SKM-1 treated with dmso at 0.1 percent for 144 hours (cell line): ENCODE data around the gene SCYGR2.
"Not testable (repeated sequence)": the region's sequence is repeated elsewhere in the genome, so short reads cannot be mapped to it uniquely, and the experiment has no call there.

Source experiments
- DNase-seq: peaks from one replicate; lab custom pipeline; 2025; ENCODE audit not compliant: unreplicated experiment; lab: John Stamatoyannopoulos, UW

Gene SCYGR2, protein sequence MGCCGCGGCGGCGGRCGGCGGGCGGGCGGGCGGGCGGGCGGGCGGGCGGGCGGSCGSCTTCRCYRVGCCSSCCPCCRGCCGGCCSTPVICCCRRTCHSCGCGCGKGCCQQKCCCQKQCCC

DNA sequence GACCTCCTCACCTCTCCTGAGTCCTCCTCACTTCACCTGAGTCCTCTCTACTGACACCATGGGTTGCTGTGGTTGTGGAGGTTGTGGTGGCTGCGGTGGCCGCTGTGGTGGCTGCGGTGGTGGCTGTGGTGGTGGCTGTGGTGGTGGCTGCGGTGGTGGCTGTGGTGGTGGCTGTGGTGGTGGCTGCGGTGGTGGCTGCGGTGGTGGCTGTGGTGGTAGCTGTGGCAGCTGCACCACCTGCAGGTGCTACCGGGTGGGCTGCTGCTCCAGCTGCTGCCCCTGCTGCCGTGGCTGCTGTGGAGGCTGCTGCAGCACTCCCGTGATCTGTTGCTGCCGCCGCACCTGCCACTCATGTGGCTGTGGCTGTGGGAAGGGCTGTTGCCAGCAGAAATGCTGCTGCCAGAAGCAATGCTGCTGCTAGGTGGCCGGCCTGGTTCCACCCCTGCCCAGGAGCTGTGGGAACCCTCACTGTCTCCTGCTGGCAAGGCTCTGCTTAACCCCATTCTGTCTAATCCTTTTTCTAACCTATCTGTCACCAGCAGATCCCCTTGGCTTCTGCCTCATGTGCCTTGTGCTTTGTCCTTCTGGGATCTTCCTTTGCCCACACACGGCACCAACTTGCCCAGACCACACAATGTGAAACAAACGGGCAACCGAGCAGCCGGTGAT, at the start of gene SCYGR2:
SCYGR2 (plus strand) TSS at position 59 of the 669 bp plus-strand sequence; CDS start at position 59, 0 bp downstream.
- not testable (repeated sequence) for DNase-seq

DNA sequence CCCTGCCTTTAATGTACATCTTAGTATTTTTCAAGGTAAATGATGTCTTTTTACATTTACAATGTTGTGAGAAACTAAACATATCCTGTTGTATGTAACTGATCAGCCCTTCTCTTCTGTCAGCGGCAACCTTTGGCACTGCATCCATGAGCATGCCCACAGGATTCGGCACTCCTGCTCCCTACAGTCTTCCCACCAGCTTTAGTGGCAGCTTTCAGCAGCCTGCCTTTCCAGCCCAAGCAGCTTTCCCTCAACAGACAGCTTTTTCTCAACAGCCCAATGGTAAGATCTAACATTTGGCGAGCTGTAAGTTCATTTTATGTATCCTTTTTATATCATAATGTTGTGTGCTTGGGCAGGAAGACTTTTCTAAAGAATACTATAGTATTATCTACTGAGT, 46.9 kb upstream of the SCYGR2 start:
- no peak for DNase-seq

DNA sequence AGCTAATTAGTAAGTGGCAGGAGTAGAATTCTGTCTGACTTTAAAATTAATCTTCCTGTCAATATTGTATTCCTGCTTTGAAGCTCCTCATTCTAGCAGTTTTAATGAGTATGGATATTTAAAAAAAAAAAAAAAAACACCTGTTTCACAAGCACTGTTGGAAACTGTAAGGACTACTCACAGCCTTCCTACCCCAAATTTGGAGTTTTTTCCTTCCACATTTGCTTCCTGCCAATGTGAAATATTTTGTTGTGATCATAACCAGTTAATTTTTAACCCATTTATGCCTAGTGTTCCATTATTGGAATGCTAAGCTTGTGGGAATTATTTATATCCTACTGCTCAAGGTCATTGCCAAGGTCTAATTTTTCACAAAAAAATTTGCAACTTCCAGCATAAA, 36.1 kb upstream of the SCYGR2 start:
- DNase-seq: no peak

DNA sequence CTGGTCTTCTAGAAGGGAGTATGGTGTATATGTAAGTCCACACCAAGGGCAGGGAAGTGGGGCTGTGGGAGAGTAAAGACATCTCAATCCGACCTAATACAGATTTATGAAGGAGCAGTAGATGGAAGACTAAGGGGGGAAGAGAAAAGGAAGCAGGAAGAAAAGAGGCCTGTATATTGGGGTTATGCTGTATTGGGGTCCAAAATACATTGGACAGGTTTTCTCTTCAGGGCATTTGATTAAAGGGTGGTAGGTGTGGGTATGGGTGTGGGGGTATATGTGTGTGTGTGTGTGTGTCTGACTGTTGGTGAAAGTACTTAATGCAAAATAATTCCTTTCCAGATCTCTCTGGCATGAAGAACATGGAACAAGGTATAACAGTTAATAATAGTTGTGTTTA, 33.6 kb upstream of the SCYGR2 start:
- no peak for DNase-seq

DNA sequence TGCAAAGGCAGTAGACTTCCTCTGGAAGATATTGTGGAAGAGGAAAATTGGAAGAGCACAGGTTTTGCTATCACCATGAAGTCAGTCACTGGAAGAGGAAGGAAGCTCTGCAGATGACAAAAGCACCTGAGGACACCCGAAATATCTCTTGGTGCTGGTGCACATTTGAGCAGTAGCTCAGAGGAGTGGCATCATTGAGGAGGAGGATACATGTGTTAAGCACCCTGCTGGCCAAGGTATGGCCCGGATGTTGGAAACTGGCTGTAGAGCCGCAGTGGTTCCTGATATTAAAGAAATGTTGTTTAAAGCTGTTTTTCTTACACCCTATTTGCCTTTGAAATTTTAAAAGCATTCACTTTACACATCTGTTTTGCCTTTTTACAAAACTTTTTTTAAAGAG, 32.7 kb upstream of the SCYGR2 start:
- no peak for DNase-seq

DNA sequence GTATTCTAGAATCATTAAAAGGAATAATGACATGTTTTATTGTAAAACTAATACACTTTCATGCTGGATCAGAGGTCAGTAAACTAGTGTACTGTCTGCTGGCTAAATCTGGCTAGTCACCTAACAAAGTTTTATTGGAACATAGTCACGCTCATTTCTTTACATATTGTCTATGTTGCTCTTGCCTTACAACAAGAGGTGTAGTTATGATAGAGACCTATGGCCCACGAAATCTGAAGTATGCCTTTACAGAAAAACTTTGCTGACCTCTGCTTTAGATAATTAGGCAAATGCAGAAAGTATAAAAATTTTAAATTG, 29.9 kb upstream of the SCYGR2 start:
- DNase-seq: no peak

DNA sequence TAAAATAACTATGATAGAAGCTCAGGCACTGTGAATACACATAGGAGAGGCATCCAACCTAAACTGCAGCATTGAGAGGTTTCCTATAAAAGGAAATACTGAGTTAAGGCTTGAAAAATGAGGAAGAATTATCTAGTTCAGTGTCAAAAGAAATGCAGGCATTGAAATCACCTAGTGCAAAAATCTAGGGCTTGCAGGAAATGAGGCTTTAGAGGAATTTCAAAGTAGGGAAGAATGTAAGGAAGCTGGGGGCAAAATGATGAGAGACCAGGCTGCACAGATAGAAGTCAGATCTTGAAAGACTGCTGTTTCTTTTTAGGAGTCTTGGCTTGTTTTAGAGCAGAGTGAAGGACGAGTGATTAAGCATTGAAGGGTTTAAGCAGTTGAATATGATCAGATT, 28.1 kb upstream of the SCYGR2 start:
- no peak for DNase-seq

DNA sequence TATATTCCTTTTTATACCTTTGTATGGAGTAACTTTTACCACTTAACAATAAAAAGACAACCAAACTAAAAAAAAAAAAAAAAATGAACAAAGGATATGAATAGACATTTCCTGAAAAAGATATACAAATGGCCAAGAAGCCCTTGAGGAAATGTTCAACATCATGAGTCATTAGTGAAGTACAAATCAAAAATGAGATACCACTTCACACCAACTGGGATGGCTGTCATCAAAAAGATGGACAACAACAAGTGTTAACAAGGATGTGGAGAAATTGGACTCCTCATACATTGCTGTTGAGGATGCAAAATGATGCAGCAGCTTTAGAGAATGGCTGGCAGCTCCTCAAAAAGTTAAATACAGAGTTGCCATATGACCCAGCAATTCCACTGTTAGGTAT, 22.6 kb upstream of the SCYGR2 start:
- no peak for DNase-seq

DNA sequence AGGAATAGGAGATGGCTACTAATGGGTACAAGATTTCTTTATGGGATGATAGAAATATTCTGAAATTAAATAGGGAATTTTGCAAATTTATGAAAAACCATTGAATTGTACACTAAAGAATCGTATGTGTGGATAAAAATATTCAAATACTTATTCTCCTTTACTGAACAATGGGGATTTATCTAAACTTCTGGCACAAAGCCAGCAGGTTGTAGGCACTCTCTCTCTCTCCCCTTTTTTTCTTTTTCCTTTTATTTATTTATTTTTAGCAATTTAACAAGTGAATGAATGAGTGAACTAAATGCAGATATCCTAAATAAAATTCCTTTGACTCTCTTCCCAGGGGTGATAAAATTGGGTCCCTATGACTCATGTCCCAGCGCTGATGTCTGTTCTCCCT, 21.9 kb upstream of the SCYGR2 start:
- no peak for DNase-seq

DNA sequence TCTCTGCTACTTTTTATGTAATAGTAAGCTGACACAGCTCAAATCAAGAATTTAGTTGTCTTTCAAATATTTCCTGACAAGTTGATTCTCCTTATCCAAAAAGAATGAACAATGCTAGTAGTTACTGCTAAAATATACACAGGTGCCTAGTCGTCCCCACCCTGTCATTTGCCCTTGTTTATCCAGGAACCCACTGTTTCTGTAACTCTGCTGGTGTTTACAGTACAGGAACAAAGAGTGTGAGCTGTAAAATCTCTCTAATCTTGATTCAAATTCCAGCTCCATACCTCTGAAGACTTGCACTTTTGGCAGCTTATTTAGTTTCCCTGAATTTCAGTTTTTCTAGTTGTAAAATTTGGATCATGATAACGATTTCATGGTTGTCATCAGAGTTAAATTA, 21.1 kb upstream of the SCYGR2 start:
- no peak for DNase-seq

DNA sequence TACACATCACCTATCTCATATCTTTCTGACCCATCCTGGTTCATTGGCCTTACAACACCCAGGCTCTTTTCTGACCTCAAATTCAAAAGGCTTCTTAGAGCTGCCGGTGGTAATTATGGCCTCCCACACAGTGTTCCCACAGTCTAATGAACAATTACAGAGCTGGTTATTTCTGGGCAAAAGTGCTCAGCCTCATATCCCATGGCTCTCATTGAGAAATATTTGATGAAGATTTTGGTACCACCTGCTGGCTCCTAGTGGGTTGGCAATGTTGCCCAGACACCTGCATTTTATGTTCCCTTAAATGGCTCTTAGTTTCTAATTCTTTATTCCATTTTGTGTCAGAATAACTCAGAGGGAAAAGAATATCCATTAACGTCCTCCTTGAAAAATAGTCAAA, 20.1 kb upstream of the SCYGR2 start:
- DNase-seq: no peak

DNA sequence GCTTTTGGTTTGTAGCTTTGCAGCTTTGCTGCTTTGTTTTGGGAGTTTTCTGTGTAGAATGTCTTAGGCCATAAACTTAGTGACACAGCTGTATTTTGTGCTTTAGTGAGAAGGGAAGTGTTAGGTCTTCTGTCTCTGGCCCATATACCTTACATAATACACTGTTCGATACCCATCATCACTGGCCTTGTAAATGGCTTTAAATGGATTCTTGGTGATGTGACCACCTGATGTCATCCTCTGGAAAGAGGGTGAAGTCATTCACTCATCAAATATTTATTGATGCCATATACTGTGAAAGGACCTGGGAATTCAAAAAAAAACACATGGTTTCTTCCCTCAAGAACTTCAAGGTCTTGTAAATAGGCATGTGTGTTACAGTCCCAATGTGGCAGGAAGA, 18.9 kb upstream of the SCYGR2 start:
- DNase-seq: no peak

DNA sequence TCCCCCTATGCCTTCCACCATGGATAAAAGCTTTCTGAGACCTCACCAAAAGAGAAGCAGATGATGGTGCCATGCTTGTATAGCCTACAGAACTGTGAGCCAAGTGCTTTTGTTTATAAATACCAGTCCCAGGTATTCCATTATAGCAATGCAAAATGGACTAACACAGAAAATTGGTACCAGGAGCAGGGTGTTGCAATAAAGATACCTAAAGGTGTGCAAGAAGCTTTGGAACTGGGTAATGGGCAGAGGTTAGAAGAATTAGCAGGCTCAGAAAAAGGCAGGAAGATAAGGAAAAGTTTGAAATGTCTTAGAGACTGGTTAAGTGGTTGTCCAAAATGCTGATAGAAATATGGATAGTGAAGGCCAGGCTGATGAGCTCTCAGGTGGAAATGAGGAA, 16.3 kb upstream of the SCYGR2 start:
- no peak for DNase-seq

DNA sequence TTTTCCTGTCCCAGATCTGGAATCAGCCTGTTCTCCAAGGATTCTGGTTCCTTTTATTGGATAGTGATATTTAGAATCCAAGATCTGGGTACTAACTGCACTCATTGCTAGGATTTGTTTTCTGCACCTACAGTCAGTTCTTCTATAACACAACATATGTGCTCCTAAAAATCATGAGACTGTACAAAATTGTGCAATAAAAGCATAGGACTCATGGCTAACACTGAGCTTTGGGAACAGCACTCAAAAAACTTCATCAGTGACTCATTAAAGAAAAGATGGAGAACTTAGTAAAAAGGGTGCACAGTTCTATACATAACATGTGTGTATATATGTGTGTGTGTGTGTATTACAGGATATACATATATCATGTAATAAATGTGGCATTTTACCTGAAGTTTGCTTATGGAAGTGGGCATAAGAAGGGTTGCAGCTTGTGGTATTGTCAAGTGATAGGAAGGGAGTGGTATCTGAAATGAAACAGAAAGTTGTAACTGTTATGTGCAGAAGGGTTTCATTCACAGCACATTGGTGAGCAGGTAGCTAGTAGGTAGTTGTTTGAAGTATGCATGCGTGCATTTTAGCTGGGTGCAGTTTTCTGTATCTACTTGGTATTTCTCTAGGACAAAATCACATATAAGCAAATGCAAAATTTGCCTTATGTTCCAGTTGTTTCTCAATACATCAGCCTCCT, 5.9 kb upstream of the SCYGR2 start:
- DNase-seq: no peak

DNA sequence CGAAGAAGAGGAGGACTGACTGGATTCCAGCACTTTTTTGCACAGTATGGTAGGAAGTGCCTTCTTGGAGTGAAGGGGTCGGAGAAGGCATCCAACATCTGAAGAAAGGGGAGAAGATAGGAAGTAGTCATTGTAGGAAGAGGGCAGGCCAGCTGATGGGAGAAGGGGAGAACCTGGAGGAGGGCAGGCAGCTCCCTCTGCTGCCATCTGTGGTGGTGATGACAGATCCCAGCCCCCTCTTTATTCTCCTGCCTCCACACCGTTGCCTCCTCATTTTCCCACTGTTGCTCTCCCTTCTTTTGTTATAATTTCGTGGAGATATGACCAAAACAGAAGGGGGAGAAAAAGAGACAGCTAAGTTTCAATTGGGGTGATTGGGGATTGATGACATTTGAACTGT, 2.9 kb upstream of the SCYGR2 start:
- DNase-seq: no peak

DNA sequence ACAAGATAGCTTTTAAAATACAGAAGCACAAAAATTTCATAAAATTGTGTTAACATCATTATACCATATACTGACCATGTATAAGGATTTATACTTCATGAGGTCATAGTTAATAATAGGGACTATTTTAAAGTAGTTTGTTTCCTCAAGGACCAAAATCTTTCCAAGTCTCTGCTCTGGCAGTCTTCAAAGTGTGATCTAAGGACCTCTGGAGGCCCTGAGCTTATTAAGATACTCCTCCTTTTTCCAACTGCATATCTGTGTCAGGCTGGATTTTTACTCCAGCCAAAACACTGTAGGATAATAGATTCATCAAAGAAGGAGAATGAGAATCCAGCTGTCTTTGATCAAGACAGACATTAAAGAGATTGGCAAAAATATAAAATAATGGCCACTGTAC, 1.7 kb upstream of the SCYGR2 start:
- DNase-seq: no peak

DNA sequence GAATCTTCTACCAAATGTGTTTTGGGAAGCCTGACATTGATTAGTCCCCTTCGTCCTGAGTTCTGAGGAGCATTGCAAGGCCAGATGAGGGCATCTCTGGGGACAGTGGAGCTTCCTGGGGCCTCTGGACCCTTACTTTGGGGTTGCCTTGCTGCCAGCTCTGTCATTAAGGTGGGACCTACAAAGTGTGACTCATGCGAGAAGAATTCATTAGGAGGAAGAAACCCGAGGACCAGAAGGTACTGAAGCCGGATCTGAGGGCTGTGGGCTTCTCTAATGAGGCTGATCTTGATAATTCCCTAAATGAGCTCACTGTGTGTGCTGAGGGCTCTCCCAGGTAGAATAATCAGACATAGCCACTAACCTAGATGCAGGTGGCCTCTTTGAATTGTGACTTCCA, 695 bp upstream of the SCYGR2 start:
- DNase-seq: no peak

DNA sequence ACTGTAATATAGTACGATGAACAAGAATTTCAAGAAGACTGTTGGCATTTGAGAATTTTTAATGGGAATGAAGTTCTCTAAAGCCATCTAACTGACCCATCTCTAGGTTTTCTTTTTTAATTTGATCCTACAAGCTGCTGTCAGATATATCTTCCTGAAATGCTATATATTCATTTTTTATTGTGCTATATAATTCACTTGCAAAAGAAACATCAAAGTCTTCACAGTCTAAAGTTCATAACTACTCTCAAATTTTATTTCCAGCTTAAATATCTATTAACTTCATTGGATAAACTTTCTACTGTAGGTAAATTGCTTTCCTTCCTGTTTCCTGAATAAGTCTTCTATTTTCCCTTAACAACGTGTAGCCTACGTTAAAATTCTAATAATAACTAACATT, 3.7 kb downstream of the SCYGR2 start:
- no peak for DNase-seq

DNA sequence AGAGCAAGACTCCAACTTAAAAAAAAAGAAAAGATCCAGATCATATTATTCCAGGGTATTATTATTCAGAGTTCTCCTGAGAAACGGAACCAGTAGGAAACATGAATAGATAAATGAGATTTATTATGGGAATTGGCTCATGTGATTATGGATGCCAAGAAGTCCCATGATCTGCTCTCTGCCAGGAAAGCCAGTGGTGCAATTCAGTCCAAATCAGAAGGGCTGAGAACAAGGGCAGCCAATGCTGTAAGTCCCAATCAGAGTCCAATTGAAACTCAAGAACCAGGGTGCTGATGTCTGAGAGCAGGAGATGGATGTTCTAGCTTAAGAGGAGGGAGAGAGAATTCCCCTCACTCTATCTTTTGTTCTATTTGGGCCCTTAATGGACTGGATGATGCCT, 7.8 kb downstream of the SCYGR2 start:
- no peak for DNase-seq

DNA sequence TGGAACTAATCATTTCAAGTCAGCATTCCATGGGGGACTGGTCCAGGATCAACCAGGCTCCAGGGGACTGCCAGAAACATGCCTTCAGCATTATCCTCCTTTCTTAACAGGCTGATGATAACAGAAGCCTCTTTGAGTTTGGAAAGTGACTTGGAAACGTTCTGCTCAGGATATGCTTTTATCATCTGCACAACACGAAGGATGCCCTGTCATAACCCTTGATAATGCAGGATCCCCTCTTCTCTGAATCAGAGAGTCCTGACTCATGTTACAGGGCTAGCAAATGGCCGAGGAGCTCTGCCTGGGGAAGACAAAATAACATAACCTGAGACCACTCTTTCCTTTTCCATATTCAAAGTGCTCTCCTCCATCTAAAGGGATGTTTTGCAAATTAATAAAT, 9.2 kb downstream of the SCYGR2 start:
- DNase-seq: no peak

DNA sequence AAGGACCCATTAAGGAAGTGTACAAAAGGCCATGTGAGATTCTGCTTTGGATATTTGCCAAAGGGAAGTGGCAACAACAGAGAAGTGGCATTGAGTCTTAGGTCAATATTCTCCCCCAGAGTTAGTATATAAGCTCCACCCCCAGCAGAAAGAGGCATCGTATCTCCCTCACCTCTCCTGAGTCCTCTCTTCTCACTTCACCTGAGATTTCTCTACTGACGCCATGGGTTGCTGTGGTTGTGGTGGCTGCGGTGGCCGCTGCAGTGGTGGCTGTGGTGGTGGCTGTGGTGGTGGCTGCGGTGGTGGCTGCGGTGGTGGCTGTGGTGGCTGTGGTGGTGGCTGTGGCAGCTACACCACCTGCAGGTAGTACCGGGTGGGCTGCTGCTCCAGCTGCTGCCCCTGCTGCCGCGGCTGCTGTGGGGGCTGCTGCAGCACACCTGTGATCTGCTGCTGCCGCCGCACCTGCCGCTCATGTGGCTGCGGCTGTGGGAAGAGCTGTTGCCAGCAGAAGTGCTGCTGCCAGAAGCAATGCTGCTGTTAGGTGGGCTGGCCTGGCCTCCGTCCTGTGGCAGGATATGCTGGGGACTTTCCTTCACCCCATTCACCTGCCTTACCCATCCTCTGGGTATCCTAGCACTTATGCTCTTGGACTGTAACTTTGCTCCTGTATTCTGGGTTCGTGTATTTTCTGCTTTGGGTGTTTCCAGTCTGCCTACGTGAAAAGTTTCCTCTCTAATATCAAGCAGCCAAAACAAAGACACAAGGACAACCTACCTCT, 10.1 kb downstream of the SCYGR2 start:
- peak; percentile 84 for DNase-seq

DNA sequence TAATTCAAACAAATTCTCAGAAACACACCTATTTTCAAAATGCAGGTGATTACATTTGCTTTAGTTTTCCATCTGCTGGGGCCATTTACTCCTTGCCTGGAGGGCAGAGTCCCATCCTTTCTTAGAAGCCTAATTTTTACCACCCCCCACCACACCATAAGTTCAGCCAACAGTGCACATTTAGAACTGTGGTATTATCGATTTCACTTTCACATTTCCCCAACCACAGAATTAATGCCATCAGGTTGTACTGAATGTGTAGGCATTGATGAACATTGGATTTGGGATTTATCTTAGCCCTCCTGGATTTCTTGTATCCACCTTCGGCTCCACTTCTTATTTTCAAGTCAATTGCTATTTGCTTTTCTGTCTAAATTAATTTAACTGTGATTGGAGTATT, 11.4 kb downstream of the SCYGR2 start:
- no peak for DNase-seq
